Hematopoietic multipotent progenitor cell treated with erythropoietin and hydrocortisone succinate and interleukin-3 and kit ligand, for 17 days (in vitro differentiated cells): ENCODE results near the gene DPP6.

ENCODE experiments used
- DNase-seq: peaks from one replicate; pipeline ENCODE4 v3.0.0-alpha.2; 2015; ENCODE audit warnings: low spot score

DPP6 gene

GRCh38 chr7:154942691-154943090 is 890.5 kb downstream of the DPP6 start:
- DNase-seq: no peak
